NCI-H1105 (cell line): ENCODE results near the gene GRID1.

Experiments
- DNase-seq: peaks from one replicate; lab custom pipeline; 2025; lab: John Stamatoyannopoulos, UW

Gene GRID1

DNA sequence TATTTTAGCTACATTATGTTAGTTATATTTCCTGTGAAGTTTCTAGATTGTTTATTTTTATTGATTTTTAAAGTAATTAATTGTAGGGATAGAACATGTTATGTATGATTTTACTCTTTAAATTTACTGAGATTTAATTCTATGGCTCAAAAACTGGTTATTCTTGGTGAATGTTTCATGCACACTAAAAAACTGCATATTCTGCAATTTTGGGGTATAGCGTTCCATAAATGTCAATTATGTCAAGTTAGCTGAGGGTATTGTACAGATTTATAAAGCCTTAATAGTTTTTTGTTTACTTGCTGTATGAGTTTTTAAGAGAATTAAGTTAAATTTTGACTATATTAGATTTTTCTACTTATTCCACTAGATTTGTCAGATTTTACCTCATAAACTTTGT lies 669.7 kb downstream of the GRID1 start:
- no peak for DNase-seq

- no peak for DNase-seq
These were observed 684.0 kb downstream of the GRID1 start for GRCh38 chr10:85682621-85683020.

DNA sequence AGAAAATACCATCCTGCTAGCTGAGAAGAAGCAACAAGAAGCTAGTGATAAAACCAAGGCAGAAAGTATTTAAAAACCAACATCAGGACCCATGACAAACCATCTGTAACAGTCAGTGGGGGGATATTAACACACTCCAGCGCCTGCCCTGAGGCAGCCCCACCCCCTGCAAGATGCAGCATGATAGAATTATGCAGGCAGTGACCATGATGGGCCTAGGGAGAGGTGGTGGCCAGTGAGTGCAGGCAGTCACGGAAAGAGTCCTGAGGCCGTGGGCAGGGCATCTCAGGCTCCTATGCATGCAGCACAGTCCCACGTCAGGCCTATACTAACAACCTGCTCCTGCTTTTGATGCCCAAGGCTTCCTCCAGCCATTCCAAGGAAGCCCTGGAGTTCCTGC lies 686.9 kb downstream of the GRID1 start:
- DNase-seq: no peak

DNA sequence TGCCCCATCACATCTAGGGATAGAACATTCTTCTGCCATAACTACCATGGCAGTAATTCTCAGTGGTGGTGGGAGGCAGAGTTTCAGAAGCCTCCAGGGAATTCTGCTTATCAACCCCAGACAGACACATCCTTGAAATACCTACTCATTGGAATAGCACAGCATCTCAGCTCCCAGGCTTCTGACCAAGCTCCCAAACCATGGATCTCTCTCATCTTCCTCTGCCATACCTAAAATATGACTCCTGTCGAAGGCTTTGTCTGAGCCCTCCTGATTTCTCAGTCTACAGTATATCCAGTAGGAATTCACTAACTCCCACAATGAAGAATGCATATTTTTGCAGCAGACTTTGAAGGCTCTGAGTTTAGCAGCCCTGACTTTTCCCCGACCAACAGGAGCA lies 687.5 kb downstream of the GRID1 start:
- DNase-seq: no peak

DNA sequence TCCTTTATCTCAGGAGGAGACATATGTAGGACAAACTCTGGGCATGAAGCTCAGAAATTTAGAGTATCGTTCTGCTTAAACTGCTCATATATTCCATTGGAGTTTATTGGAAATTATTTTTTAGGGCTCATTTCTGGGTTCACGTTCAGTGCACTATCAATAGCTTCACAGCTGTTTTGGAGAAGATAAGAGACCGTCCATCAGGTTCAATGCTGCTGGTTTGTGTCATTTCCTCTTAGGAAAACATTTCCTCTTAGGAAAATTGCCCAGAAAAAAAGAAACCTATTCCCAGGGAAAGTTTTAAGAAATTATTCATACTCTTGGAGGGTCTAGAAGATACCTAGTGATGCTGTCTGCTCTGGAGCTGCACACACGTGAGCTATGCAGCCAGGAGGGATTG lies 691.7 kb downstream of the GRID1 start:
- DNase-seq: no peak

- no peak for DNase-seq
These were observed 693.3 kb downstream of the GRID1 start for GRCh38 chr10:85673270-85673669.

GRCh38 chr10:85671530-85671929 lies 695.1 kb downstream of the GRID1 start:
- no peak for DNase-seq

DNA sequence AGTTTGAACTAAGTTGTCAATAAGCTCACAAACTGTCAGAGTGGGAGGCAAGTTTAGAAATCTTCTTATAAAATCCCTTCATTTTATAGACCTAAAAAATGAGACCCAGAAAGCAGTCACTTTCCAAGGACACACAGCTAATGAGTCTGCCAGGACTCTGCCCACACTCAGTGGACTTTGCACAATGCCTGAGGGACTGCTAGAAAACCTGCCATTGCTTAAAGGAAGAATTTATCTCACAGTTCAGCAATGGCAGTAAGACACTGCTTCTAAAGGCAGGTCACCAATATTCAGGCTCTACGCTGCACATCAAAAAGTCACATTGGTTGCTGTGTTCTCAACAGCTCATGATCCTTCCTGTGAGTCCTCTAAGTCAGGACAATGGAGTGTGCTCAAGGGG lies 698.1 kb downstream of the GRID1 start:
- no peak for DNase-seq

- no peak for DNase-seq
These were observed 698.9 kb downstream of the GRID1 start for GRCh38 chr10:85667638-85668233.

DNA sequence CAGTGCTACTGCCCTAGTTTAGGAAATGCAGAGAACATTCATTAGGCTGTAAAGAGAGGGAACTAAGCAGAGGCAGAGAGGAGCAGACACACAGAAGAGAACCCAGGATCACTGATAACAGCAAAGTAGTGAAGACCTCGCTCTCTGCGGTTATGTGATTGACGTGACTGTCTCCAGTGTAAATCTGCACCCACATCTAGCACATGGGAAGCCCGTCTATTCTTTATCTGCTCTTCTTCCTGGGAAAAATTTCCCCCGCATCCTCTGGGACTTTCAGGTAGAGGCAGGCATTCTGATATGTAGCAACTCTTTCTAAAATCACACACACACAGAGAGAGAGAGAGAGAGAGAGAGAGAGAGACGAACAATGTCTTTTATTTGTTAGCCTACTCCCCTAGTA lies 699.6 kb downstream of the GRID1 start:
- DNase-seq: no peak

- no peak for DNase-seq
These were observed 700.5 kb downstream of the GRID1 start for GRCh38 chr10:85666102-85666501.

DNA sequence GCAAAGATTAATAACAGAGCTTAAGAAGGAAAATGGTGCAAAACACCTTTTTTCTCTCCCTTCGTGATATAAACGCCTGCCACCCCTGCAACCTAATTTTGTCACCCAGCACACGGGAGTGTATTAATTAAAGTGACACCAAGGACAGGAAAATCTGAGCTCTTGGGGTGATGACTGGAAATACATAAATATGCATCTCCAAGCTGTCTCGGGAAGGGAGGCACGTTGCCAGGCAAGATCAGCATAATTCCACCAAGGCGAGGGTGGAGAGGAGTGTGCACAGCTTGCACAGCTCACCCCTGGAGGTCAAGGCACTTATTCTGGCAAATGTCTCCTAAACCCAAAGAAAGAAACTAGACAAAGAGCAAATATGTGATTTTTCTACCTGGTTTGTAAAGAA lies 700.9 kb downstream of the GRID1 start:
- no peak for DNase-seq

DNA sequence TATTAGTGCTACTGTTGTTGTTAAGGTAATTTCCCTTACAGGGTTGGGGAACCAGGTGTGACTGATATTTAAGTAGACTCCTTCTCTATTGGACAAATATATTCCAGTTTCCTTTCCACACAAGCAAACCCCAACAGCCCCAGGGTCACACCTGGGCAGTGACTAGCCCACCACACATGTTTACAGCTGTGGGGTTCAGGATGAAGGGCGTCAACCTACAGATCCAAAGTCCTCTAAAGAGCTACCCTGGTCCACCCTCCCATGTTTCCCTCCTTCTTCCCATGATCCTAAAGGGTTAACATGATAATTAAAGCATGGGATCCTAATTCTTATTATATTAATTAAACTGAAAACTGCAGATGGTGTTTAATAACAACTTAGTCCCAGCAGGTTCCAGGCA lies 701.5 kb downstream of the GRID1 start:
- no peak for DNase-seq

- DNase-seq: no peak
These were observed 705.5 kb downstream of the GRID1 start for GRCh38 chr10:85661123-85661522.

DNA sequence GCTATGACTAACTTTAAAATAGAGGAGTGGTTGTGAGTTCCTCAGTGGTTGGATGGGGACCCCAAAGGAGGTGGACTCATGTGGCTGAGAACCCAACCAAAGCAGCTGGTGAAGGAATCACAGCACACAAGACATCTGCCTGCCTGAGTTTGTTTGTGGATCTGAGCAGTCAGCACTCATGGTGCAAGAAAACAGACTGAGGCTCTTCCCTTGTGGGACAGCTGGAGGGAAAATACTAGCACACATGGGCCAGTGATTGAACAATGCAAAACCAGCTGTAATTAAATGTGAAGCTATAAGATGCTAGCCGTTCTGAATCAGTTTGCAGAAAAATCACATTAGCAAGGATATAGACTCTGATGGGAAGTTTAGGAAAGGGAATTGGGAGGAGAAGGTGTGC lies 707.3 kb downstream of the GRID1 start:
- no peak for DNase-seq

DNA sequence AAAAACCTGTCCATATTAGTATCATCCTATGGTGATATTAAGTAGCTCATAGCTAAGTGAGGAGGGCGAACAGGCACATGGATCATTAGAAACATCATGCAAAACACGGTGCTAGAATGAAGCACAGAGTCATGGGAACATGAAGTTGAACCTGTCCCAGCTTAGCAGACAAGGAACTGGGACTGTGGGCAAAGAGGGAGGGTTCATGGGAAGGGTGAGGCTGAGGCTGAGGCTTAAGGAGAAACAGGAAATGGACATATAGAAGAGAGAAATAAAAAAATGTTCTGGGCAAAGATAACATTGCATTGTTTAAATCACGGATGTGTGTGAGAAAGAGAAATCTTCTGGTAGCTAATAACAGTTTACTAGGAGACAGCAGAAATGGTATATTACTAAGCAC lies 708.1 kb downstream of the GRID1 start:
- DNase-seq: no peak

DNA sequence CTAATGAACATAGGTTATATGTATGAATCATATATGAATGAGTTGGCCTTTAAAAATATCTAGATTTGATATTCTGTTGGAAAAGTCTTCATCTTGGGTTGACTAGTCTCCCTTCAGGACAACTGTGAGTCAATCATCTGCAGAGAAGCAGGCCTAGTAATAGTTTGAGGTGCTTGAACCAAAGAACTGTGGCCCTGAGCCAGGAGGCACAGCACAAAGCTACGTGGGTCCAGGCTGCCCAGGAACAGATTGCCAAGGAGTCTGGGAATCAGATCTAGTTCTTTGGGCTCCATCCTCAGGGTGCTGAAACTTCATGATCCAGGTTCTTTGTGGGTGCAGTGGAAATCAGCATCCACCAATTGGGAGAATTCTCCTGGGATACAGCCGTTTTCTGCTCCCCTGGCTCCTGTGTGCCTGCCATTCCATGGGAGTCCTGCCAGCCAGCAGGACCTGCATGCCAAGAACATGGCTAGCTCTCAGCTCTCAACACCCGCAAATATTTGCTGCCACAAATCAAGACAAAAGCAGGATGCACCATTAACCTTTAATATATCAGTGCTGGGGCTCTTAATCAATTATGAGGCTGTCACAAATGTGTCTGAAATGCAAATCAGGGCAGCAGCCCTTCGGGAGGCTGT lies 709.0 kb downstream of the GRID1 start:
- DNase-seq: no peak

DNA sequence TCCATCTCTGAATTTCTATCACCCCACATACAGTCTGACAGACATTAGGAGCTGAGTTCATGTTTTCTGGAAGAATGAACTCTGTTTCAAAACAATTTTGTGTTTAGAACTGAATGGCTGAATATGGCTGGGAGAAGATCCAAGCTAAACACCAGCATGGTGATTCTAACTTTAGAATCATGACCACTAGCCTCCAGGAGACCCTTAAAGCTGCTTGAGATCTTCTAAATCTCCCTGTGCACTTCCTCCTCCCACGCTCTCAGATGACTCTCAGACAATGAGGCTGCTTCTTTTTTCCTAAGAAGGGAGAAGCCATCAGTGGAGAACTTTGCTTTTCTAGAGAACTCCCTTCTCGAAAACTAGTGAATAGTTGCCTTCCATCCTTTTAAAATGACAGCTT lies 711.2 kb downstream of the GRID1 start:
- no peak for DNase-seq

DNA sequence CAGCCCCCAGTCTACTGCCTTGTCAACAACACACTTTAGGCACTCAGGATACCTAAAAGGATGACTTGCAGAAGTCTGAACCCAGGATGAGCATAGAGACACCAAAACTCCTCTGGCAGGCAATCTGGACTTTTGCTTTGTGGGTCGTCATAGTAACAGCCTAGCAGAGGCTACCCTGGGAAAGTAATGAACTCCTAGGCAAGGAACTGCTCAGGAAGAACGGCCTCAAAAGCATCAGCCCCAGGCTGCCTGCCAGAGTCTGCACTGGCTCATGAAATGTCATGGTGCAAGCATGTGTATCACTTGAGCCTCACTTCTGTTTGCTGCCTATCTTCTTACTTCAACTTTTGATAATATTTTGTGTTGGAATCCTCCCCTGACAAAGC lies 715.1 kb downstream of the GRID1 start:
- no peak for DNase-seq

DNA sequence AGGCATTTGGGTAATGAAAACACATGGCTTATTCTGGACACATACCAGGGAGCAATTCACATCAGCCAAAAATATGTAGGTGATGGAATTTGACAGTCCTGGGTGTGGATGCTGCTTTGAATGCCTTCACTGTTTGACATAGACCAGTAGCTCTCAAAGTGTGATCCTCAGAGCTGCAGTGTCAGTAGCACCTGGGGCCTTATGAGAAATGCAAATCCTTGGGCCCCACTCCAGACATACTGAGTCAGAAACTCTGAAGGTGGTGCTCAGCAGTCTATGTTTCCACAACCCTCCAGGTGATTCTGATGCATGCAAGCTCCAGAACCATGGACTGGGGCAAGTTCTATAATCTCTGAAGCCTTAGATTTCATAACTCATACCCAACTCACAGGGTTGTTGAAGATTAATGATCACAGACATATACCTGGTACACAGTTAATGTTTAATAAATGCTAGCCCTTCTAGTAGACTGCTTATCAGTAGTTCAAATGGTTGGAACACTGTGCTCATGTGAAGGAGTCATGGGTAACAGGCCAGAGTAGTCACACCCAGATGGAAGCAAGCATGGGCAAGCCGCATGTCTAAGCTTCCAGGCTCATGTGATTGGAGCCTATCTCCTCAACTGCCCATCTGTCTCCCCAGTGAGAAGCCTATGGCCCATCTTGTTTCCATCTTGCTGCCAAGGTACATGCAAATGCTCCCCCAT lies 715.7 kb downstream of the GRID1 start:
- no peak for DNase-seq

DNA sequence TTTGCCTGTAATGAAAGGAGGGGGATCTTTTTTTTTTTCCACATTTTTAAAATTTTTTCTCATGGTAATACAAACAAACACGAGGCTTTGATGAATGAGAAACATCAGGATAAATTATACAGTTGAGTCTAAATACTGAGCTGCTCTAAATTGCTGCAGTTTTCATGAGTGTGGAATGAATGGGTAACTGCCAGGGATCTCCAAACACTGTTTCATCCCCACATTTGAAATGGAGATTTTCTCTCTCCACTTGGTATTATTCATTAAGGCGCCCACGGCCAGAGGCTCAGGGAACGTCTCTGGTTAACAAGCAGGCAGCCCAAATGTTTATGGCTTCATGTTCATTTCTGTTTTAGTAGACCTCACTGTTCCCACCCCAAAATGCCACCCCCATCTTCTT lies 717.1 kb downstream of the GRID1 start:
- no peak for DNase-seq

DNA sequence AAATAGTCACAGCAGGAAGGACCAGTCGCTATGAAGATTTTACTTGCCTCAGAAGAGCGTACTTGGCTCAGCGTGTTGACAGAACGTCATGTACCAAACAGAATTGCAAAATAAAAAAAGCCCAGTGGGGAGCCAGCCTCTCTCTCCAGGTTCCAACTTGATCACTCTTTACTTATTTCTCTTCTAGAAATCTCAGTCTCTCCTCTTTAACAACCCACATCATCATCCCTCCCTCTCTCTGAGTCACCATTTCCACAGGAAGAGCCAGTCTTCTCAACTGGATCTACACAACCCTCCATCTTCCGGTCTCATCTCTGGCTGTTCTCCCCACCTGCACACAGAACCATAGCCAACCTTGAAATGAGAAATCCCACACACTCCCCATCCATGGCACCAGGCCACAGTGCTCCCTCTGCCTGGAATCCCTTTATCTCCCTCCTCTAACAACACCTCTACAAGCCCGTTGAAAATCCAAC lies 718.3 kb downstream of the GRID1 start:
- no peak for DNase-seq

DNA sequence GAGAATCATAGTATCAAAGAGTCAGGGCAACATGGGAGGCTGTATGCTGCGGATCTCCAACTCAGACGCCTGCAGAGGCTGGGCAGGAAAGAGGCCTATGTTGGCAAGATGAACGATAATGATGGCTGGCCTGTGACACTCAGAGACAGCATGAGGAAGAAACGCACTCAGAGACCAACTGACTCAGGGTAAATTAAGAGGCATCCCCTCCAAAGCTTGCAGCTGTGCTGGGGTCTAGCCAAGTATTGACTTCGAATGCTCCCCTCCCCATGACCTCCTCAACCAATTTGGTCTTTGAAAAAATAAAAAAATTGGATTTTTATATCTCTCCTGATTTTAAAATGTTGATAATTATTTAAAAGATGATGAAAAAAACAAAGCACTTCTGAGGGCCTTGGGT lies 718.9 kb downstream of the GRID1 start:
- DNase-seq: no peak
